GM23248 (cell line): ENCODE data around the gene ALX4.

Source experiments
- EZH2 ChIP-seq: fragments of 200-600 bp; sonication (generic); IDR thresholded peaks from 2 replicates; pipeline ENCODE4 v1.6.1; 2018; ENCODE audit warnings: antibody characterized with exemption, mild to moderate bottlenecking; ENCODE audit not compliant: insufficient read depth, poor library complexity, severe bottlenecking
- EZH2phosphoT487 ChIP-seq: fragments of 200-600 bp; sonication (generic); IDR thresholded peaks from 2 replicates; pipeline ENCODE4 v1.6.1; 2018; ENCODE audit warnings: antibody characterized with exemption, moderate library complexity, mild to moderate bottlenecking, low read depth; ENCODE audit not compliant: insufficient read depth

- TF ChIP-seq EZH2 (no peak), EZH2phosphoT487 (no peak)
Observed at GRCh38 chr11:44316659-44317240, 6.8 kb upstream of the ALX4 start.
